GM19099 (cell line): ENCODE data around the gene ARL17B.
"Not testable (repeated sequence)": the region's sequence is repeated elsewhere in the genome, so short reads cannot be mapped to it uniquely, and the experiment has no call there.

Source experiments
- POLR2A ChIP-seq: IDR thresholded peaks from 3 replicates; pipeline ENCODE4 v1.6.1; 2011; ENCODE audit warnings: low read depth; ENCODE audit not compliant: insufficient read length; ENCODE audit errors: extremely low read depth

The ARL17B gene

DNA sequence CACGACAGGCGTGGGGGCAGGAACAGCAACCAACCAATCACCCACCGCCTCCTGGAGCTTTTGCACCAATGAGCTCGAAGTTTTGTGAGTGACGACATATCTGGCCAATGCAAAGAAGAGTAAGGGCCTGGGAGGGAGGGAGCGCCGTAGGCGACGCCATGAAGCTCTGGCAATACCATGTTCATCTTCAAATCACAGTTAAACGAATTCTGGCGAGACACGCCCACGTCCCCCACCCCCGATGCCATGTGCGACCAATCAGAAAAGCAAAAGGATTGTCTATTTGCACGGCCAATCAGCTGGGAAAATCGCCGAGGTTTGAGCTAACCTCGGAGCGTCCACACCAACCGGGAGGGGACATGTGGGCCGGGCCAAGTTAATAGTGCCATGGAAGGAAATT, at the start of gene ARL17B:
TSS of gene ARL17B (minus strand) at position 12 of the 400 bp plus-strand sequence. CDS start 3,369 bp downstream, outside the sequence.
- not testable (repeated sequence) for TF ChIP-seq POLR2A

DNA sequence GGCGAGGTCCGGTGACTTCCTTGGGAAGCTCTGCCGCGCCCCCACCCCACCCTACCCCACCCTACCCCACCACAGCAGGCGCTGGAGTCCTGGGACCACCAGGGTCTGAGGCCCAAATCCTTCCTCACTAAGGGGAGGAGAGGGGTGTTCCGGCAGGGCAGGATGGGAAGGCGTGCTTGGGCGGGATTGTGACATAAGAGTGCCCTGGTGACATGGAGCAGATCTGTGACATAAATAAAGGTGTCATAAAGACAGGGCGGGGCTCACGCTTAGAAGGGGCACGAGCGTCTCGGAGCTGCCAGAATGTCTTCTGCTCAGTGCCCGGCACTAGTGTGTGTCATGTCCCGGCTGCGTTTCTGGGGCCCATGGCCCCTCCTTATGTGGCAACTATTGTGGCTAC, 66.7 kb downstream of the ARL17B start, which contains the start of gene LRRC37A:
TSS of gene LRRC37A (plus strand) at position 301 of the 400 bp plus-strand sequence. CDS start at position 304, 3 bp downstream.
- TF ChIP-seq POLR2A: not testable (repeated sequence)

DNA sequence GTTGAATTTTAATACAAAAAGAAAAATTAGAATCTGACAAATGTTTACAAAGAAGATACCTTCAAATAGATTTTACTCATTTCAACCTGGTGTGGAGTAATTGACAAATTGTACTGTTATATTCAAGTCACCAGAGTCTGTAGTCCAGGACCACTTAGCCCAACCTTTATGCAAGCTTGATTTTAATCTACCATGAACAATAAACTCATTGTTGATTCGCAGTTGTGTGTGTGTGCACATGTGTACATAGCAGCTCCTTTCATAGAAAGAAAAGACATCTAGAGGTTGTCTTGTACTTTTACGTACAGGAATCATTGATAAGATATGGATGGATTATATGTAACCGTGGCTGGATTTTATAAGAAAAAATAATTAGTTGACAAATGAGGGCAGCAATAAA, 87.3 kb downstream of the ARL17B start:
- no peak for TF ChIP-seq POLR2A

DNA sequence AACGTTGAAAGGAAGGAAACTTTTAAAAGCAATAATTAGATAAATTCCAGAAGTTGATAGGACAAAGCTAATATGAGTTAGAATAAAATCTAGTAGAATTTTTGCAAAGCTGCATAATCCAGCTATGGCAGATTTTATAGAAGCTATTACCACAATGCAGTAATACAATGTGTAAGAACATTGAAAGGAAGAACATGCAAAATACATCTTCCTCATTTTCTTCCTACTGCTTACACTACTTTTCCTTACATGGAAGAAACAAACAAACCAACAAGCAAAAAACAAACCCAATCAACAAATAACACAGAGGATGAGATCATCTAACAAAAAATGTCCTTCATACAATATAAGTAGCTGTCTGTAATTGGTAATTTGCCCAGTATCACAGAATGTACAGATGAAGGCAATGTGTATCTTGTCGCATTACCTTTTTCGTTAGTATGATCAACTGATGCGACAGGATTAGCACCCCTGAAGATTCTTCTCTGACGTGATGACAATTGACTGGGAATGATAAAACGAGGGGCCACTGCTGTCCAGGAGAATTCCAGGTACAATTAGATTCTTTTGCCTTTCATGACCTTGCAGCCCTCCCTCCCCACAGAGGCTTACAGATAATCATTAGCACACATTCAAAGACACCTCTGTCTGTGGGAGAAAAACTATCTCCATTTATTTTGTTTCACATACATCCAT, 87.9 kb downstream of the ARL17B start:
- no peak for TF ChIP-seq POLR2A

GRCh38 chr17:46270032-46270431, 91.5 kb downstream of the ARL17B start:
- TF ChIP-seq POLR2A: no peak

DNA sequence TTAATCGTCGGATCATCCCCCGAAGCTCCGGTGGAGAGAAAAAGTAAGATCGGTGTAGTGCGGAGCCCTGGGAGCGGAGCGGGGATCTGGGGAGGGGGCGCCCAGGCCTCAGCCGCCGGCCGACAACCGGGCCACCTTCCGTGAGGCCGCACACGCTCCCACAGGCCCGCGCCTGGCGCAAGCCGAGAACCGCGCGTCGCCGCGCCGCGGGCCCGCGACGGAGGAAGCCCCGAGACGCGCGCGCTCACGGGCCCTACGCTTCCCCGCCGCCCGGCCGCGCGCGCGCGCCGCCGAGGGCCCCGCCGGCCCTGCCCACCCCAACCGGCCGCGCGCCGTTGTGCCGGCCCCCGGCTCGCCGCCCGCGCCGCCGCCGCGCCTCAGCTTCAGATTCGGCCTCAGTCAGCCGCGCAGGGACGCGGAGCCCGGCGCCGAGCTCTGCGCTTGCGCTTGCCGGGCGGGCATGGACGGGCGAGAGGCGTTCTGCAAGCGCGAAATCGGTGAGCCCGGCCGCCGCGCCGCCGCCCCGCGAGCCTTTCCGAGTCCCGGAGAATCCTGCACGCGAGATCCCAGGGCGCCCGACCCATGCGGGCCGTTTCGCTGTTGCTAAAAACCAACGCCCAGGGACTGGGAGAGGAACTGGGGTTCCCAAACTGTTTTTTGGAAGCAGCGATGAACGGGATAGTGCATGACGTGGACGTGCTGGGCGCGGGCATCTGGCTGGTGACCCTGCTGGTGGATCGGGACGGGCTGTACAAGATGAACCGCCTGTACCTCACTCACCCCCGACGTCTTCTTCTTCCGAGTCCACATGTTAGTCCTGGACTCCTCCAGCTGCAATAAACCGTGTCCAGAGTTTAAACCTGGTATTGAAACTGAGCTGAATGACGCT, 94.7 kb downstream of the ARL17B start:
- peak; percentile 81 for TF ChIP-seq POLR2A

GRCh38 chr17:46264456-46265198, 96.9 kb downstream of the ARL17B start:
- TF ChIP-seq POLR2A: no peak

- TF ChIP-seq POLR2A: no peak
Measured at GRCh38 chr17:46262271-46262670, 99.3 kb downstream of the ARL17B start.

DNA sequence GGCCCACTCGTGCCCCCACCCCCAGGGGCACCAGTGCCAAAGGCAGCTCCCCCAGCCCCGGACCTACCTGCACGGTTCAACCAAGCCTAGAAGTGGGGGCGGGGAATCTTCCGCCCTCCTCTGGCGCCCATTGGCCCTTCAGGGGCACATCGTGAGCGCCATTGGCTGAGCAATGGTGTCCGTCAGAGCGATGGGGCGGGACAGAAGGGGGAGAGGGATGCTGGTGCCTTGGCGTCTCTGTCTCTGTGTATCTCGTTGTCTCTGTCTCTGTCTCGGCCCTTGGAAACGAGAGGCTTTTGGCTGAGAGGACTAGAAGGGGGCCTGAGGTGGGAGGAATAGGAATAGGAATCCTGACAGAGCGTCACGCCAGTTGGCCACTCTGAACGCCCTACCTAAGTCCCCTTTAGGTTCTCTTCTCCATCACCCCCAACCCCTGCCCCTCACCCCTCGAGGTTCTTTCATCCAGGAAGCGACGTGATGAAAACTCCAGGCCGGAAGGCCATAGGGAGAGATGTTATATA, 136.2 kb downstream of the ARL17B start:
- peak; percentile 30 for TF ChIP-seq POLR2A
